ENCODE measurements around the gene PHETA1.

DNA sequence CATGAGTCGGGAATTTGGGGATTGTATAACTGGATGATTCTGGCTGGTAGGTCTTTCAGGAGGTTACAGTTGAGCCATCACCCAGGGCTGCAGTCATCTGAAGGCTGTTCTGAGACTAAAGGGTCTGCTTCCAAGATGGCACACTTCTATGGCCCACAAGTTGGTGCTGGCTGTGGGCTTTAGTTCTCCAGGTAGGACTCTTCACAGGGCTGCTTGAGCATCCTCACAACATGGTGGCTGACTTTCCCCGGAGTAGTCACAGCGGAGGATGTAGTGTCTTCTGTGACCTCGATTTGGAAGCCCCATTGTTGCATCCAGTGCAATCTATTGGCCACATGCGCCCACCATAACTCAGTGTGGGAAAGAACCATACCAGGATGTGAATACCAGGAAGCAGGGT lies 14.4 kb downstream of the PHETA1 start:
- no peak for TF ChIP-seq POLR2A (IDR thresholded peaks at IDR 0.05)
- TF ChIP-seq, protein P1, sequence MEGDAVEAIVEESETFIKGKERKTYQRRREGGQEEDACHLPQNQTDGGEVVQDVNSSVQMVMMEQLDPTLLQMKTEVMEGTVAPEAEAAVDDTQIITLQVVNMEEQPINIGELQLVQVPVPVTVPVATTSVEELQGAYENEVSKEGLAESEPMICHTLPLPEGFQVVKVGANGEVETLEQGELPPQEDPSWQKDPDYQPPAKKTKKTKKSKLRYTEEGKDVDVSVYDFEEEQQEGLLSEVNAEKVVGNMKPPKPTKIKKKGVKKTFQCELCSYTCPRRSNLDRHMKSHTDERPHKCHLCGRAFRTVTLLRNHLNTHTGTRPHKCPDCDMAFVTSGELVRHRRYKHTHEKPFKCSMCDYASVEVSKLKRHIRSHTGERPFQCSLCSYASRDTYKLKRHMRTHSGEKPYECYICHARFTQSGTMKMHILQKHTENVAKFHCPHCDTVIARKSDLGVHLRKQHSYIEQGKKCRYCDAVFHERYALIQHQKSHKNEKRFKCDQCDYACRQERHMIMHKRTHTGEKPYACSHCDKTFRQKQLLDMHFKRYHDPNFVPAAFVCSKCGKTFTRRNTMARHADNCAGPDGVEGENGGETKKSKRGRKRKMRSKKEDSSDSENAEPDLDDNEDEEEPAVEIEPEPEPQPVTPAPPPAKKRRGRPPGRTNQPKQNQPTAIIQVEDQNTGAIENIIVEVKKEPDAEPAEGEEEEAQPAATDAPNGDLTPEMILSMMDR (IDR thresholded peaks at IDR 0.05) = no peak
